Islet precursor cell (in vitro differentiated cells): ENCODE results near the gene RNF34.
A peak's percentile ranks its signal among the peaks of the same experiment; 100 is the strongest.
"Not testable (repeated sequence)": the region's sequence is repeated elsewhere in the genome, so short reads cannot be mapped to it uniquely, and the experiment has no call there.

Experiments used
- DNase-seq: peaks from one replicate; pipeline ENCODE4 v3.0.0-alpha.2; 2018

RNF34 gene, protein sequence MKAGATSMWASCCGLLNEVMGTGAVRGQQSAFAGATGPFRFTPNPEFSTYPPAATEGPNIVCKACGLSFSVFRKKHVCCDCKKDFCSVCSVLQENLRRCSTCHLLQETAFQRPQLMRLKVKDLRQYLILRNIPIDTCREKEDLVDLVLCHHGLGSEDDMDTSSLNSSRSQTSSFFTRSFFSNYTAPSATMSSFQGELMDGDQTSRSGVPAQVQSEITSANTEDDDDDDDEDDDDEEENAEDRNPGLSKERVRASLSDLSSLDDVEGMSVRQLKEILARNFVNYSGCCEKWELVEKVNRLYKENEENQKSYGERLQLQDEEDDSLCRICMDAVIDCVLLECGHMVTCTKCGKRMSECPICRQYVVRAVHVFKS

DNA sequence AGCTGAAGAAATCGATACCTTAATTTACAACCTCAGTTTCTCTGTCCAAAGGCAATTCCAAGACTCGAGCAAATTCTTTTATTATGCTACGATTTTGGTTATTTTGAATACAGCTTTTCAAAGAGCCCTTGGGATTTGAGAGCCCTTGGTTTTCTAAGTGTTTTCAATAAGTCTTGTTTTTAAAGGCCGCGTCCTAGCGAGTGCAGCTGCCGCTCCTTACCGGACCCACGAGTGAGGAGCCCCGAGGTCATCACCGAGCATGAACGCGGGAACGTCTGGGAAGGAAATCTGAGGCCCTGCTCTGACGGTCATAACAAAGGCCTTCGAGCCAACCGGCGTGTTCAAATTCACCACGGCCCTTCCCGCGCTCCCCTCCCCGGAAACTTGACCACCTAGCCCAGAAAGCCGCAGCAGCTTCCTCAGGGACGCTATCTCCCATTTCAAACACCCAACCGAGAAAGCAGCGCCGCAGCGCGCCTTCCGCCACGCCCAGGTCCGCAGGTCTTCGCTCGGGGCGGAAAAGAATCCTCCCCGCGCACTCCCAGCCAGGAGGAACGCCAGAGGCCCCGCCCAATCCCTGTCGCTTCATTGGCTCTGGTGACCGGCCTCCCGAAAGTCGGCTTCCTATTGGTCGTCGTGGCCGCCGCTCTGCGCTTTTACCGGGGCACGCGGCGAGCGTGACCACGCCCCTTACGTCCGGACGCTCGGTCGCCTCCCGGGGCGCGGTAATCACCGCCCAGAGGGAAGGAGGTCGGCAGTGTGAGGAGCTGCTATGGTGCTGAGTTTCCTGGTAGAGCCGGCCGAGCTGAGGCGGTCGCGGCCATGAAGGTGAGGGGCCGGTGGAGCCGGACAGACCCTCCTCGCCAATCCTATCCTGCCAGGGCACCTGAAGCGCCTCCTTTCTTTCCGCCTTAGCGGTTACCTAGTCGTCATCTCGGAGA lies at the start of gene RNF34:
RNF34 (plus strand) TSS at position 728 of the 941 bp plus-strand sequence; CDS start at position 823, 95 bp downstream.
- DNase-seq, result peak; percentile 100

DNA sequence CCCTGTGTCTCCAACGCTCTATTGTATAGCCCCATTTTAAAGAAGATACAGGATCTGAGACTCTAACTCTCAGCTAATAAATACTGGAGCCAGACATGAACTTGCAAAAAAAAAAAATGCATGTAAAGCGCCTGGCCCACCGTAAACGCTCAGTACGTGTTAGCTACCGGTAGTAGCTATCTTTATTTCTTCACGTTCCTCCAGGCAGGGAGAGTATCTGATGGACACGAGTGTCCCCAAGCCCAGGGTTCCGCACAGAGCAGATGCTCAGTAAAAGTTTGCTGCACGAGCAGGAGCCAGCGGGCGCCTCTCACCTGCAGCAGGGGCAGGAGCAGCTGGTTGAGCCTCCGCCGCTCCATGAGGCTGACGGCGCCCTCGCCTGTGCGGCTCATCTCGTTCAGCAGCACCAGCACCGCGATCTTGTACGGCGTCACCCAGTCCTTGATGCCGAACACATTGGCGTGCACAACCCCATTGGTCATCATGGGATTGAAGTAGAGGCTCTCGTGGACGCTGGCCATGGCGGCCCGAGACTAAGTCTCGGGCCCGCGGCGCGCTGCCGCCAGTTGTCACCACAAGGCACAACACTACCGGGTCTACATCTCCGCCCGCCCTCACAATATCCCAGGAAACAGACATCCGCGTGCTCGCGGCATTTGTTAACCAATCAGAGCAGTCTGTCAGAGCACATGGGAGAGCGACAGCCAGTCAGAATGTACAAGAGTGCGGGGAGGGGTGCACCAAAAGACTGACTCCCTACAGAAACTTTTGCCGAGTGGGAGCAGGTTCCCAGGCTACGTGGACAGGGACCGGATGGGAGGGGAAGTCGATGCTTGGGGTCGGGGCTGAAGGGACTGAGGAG lies 47.9 kb upstream of the RNF34 start, which contains the start of gene ANAPC5:
ANAPC5 (minus strand) TSS at position 592 of the 862 bp plus-strand sequence; CDS start at position 521, 71 bp downstream.
- DNase-seq, result peak; percentile 100

DNA sequence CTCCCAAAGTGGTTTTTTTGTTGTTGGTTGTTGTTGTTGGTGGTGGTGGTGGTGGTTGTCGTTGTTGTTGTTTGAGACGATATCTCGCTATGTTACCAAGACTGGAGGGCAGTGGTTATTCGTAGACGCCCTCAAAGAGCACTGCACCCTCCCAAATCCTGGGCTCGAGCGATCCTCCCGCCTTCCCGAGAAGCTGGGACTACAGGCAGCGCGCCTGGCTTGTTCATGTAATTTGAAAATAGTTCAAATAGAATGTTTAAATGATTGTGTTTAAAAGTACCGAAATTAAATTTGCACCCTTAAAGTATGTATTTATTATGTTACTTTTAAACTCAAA lies 47.3 kb upstream of the RNF34 start:
- no peak for DNase-seq

DNA sequence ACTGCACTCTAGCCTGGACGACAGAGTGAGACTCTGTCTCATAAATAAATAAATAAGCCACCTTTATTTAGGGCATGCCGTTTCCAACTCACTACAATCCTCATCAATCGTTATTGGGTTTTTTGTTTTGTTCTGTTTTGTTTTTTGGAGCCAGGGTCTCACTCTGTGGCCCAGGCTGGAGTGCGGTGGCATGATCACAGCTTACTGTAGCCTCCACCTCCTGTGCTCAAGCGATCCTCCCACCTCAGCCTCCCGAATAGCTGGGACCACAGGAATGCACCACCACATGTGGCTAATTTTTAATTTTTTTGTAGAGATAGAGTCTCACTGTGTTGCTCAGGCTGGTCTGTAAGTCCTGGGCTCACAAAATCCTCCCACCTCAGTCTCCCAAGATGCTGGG lies 44.1 kb upstream of the RNF34 start:
- no peak for DNase-seq

DNA sequence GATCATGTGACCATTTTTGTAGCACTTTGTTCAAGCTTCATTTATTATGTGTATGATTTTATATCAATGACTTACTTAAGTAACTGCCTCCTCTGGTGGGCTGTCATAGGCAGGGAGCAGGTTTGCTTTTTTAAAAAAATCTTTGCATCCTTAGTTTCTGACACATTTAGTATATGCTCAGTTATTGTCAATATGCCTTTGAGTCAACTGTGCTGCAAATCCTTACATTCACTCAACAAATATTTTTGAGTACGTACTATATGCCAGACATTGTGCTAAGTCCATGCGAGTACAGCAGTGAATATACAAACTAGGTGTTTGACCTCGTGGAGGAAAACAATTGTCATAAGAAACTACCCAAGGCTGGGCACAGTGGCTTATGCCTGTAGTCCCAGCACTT lies 43.3 kb upstream of the RNF34 start:
- no peak for DNase-seq

DNA sequence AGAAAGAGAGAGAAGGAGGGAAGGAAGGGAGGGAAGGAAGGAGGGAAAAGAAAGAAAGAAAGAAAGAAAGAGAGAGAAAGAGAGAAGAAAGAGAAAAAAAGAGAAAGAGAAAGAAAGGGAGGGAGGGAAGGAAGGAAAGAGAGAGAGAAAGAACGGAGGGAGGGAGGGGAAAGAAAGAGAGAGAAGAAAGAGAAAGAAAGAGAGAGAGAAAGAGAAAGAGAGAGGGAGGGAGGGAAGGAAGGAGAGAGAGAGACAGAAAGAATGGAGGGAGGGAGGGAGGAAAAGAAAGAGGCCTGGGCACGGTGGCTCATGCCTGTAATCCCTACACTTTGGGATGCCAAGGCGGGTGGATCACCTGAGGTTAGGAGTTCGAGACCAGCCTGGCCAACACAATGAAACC lies 42.6 kb upstream of the RNF34 start:
- DNase-seq, result no peak

DNA sequence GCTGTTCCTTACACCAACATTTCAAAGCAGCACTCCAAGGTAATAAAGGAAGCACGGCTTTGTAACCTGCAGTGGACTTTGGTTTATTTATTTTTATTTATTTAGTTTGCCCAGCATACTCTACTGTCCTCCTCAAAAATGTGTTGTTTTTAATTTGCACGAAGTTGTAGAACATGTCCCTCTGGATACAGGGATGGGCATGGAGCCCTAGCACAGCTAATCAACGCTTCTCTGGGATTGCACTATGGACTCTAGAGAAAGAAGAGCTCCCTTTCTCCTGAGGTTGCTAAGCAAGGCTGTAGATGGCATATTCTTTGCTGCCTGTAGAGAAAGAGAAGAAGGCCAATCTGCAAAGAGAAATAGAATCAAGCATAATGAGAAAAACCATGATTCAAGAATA lies 41.8 kb upstream of the RNF34 start:
- DNase-seq, result no peak

DNA sequence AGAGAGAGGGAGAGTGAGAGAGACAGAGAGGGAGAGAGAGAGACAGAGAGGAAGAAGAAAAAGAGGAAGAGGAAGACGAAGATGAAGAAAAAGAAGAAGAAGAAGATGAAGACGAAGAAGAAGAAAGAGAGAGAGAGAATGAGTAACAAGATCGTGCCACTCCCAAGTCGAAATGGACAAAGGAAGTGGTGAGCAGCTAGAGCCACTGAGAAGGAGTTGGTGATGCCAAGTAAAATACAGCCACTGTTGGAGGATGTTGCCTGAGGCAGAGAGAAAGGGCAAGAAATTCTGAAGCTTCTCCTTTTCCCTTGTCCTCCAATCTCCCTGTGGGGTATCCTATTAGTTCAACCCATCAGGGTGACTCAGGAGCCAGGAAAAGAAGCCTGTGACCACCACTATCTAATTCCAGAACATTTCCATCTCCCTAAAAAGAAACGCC lies 35.2 kb upstream of the RNF34 start:
- DNase-seq, result no peak

DNA sequence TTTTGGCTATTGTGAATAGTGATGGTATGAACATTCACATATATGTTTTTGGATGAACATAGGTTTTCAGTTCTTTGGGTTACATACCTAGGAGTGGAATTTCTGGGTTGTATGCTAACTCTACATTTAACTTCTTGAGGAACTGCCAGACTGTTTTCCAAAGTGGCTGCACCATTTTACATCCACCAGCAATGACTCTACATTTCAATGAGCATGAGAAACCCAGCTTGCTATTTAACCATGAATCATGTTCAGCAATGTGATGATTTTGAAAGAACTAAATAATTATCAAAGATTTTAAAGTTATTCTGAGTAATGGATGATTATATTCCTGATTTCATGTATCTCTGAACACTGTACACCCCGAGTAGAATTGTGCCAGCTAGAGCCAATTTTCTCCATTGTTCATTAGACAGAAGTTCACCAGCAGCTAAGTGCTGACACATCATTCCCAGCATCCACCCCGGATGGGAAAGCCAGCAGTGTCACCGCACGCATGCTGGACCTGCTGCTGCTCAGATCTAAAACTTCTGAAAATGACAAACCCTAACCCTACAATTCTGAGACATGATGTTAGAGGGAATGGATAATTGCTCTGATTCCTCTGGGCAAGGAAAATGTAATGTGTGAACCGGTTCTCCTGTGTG lies 34.4 kb upstream of the RNF34 start:
- DNase-seq, result no peak

DNA sequence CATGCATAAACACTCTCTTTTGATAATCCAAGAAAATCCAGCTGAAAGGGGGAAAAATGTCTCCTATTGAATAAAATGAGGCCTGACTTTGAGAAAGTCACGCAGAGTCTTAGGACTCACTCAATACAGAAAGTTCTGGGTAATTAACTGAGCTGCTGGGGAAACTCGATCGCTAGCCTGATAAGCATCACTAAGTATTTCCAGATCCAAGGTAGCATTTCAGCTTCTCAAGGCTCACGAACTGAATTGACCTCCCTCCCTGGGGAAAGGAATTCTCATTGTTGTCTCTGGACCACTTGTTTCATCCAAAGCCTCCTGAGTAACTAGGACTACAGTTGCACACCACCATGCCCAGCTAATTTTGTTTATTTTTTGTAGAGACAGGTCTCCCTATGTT lies 33.9 kb upstream of the RNF34 start:
- peak; percentile 55 for DNase-seq

DNA sequence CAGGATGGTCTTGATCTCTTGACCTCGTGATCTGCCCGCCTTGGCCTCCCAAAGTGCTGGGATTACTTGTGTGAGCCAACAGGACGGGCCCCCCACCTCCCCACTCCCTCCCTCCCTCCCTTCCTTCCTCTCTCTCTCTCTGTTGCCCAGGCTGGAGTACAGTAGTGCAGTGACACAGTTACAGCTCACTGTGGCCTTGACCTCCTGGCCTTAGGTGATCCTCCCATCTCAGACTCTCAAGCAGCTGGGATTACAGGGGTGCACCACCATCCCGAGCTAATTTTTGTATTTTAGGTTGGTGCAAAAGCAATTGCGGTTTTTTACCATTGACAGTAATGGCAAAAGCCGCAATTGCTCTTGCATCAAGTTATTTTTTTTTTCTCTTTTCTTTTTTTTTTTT lies 28.5 kb upstream of the RNF34 start:
- DNase-seq, result no peak

DNA sequence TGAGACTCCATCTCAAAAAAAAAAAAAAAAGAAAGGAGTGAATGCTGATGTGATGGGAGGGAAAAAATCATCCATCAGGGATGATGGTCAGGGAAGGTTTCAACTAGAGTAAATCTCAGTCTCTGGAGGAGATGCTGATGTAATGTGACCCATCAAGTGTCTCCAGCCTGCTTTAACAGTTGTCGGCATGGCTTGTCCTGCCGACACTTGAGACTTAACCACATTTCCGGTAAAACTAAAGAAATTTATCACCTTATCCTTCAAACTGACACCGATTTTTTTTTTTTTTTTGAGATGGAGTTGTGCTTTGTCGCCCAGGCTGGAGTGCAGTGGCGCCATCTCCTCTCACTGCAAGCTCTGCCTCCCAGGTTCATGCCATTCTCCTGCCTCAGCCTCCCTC lies 26.2 kb upstream of the RNF34 start:
- no peak for DNase-seq

DNA sequence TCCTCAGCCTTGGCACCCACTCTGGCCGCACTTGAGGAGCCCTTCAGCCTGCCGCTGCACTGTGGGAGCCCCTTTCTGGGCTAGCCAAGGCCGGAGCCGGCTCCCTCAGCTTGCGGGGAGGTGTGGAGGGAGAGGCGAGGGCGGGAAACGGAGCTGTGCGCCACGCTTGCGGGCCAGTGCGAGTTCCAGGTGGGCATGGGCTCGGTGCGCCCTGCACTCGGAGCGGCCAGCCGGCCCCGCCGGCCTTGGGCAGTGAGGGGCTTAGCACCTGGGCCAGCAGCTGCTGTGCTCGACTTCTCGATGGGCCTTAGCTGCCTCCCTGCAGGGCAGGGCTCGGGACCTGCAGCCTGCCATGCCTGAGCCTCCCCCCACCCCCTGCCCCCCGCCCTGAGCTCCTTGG lies 25.6 kb upstream of the RNF34 start:
- not testable (repeated sequence) for DNase-seq

DNA sequence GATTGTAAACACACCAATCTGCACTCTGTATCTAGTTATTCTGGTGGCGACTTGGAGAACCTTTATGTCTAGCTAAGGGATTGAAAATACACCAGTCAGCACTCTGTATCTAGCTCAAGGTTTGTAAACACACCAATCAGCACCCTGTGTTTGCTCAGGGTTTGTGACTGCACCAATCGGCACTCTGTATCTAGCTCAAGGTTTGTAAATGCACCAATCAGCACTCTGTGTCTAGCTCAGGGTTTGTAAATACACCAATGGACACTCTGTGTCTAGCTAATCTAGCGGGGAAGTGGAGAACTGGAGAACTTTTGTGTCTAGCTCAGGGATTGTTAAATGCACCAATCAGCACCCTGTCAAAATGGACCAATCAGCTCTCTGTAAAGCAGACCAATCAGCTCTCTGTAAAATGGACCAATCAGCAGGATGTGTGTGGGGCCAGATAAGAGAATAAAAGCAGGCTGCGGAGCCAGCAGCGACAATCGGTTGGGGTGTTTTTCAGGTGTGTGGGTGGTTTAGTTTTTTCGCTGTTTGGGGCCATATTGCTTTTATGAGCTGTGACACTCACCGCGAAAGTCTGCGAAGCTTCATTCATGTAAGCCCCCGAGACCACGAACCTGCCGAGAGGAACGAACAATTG lies 24.9 kb upstream of the RNF34 start:
- DNase-seq, result not testable (repeated sequence)

DNA sequence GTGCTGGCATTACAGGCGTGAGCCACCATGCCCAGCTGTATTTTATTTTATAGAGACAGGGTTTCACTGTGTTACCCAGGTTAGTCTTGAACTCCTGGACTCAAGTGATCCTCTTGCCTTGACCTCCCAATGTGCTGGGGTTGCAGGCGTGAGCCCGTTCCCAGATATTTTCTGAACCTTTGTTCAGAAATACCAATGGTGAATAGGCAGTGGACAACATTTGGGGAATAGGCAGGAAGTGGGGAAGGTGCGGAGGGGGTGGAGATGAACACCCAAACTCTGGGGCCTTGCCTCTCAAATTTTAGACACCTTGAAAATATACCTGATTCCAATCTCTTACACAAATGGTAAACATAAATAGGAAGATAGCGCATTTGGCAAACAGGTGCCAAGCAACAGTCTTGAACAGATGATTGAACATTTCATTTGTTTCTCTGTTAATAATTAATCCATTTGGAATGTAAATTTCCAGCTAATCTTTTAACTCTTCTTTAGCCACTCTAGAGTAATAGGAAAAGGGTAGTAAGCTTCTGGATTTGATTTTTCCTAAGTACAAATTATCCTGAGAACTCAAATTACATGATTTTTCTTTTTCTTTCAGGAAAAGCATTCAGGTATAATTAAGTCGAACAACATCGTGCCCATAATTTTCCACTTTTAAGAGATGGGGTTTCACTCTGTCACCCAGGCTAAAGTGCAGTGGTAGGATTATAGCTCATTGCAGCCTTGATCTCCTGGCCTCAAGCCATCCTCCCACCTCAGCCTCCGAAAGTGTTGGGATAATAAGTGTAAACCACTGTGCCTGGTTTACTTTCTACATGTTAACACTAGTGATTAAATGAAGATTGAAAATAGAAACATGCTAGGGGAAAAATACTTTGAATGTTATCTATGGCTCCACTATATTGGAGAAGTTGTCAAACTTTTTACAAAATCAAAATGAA lies 22.9 kb upstream of the RNF34 start:
- no peak for DNase-seq

DNA sequence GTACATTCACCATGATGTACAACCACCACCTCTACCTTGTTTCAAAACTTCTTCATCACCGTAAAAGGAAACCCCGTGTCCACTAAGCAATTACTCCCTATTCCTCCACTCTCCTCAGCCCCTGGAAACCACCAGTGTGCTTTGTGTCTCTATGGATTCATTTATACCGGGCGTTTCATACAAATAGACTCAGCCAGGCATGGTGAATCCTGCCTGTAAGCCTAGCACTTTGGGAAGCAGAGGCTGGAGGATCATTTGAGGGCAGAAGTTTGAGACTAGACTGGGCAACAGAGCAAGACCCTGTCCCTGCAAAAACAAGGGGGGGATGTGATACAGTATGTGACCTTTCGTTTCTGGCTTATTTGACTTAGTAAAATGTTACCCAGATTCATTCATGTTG lies 21.2 kb upstream of the RNF34 start:
- DNase-seq, result no peak

DNA sequence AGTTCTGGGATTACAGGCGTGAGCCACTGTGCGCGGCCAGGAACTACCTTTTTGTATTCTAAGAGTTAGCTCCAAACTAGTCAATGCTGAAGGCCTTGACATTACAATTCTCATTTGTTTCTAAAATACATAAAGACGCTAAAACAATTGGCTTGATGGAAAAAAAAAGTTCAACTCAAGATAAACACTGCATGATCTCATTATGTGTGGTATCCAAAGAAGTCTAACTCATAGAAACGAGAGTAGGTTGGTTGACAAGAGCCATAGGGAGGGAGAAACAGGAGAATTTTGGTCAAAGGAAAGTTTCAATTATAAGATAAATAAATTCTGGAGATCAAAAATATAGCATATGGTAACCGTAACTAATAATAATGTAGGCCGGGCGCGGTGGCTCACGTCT lies 20.0 kb upstream of the RNF34 start:
- DNase-seq, result no peak

DNA sequence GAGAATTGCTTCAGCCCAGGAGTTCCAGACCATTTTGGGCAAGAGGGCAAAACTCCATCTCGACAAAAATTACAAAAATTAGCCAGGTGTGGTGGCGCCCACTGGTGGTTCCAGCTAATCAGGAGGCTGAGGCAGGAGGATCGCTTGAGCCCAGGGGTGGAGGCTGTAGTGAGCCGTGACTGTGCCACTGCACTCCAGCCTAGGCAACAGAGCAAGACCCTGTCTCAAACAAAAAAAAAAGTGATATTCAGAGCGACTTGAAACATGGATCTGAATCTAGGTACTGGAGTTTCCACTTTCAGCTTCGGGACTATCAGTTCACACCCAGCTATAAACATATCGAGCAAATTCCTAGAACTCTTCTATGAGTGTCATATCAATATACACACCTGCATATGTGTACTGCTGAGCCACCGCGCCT lies 16.3 kb upstream of the RNF34 start:
- DNase-seq, result no peak

DNA sequence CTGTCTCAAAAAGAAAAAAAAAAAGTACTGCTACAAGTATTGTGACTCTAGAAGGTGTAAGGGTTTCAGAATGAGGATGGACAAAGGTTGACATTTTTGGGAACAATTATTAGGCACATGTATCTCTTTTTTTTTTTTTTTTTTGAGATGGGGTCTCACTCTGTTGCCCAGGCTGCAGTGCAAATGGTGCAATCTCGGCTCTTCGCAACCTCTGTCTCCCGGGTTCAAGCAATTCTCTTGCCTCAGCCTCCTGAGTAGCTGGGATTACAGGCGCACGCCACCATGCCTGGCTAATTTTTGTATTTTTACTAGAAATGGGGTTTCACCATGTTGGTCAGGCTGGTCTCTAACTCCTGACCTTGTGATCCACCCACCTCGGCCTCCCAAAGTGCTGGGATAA lies 15.0 kb upstream of the RNF34 start:
- not testable (repeated sequence) for DNase-seq

DNA sequence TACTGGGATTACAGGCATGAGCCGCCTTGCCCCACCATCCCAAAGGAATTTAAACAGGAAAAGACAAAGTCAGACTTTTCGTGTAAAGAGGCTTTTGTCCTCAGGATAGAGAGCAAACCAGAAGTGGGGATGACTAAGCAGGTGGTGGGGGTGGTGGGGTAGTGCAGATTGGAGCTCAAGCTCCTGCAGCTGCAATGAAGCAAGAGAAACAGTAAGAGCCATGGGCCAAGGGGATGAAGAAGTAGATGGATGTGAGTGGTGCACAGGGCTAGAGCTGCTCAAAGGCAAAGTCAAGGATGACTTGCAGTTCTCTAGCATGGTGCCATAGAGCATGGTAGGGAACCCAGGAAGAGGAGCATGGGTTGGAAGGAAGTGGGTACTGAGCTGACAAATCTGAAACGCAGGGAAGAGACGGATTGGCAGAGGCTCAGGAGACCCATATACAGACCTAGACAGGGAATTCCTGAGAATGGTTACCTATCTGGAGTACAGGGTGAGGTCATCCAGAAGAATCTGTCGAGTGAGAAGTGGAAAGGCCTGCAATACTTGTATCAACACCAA lies 11.4 kb upstream of the RNF34 start:
- DNase-seq, result peak; percentile 88
